Measurements from ENCODE around the gene GRHL1. TPM values are rescaled to one million over a fixed set of nuclear protein-coding genes. Genes with fewer than 3 reads are reported as not detected.

GRHL1 gene
- total RNA-seq, 2 donors from 2014 or later = 0.41 to 9.5 TPM

DNA sequence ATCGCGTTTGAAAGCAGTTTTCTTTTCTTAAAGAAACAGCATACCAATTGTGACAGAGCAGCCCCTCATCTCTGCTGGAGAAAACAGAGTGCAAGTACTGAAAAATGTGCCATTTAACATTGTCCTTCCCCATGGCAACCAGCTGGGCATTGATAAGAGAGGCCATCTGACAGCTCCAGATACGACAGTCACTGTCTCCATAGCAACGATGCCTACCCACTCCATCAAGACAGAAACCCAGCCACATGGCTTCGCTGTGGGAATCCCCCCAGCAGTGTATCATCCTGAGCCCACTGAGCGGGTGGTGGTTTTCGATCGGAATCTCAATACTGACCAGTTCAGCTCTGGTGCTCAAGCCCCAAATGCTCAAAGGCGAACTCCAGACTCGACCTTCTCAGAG lies 9.5 kb downstream of the GRHL1 start:
- H3K36me3 ChIP-seq = no peaks in the 10 kb centered on the region
- no peak overlapping the region for H3K4me3 ChIP-seq
- no peaks in the 10 kb centered on the region for H3K27me3 ChIP-seq (replicated peaks; ENCODE audit: insufficient read depth)
- no peak overlapping the region for H3K27ac ChIP-seq
- ATAC-seq (ENCODE audit: insufficient number of reproducible peaks, low FRiP score, low read depth) (no peak), DNase-seq (ENCODE audit: low spot score) (no peak)
- H3K4me1 ChIP-seq (ENCODE audit: control insufficient read depth in 1 of 2, low read depth in 2 of 2) = no peaks in the 10 kb centered on the region
- H3K9me3 ChIP-seq = no peaks in the 10 kb centered on the region
- TF ChIP-seq, protein P1, sequence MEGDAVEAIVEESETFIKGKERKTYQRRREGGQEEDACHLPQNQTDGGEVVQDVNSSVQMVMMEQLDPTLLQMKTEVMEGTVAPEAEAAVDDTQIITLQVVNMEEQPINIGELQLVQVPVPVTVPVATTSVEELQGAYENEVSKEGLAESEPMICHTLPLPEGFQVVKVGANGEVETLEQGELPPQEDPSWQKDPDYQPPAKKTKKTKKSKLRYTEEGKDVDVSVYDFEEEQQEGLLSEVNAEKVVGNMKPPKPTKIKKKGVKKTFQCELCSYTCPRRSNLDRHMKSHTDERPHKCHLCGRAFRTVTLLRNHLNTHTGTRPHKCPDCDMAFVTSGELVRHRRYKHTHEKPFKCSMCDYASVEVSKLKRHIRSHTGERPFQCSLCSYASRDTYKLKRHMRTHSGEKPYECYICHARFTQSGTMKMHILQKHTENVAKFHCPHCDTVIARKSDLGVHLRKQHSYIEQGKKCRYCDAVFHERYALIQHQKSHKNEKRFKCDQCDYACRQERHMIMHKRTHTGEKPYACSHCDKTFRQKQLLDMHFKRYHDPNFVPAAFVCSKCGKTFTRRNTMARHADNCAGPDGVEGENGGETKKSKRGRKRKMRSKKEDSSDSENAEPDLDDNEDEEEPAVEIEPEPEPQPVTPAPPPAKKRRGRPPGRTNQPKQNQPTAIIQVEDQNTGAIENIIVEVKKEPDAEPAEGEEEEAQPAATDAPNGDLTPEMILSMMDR (IDR thresholded peaks at IDR 0.05) = no peak

DNA sequence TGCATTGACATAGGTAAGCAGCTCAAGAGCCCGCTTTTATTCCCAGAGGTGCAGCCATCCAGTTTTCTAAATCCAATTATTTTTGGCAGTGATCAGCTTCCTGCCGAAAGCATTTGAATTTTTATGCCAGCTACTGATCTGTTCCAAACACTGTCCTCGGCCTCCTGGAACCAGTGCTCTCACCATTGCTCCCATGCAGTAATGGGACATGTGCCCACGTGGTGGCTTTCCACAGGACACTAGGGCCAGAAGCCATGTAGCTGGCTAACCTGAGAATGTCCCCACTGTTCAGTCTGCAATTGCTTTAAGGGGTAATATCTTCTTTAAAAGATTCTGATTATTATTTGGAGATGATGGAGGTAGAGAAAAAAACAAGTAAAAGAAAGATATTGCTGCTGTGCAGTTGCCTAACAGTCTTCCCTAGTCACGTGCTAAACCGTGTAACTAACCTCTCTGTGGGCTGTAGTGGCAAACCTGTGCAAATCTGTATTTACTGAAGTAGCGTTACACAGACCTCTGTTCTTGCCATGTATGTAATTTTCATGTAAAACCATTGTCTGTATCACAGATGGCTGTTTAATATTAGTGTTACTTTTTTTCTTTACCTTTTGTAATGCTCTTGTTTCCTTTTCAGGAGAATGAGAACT lies 13.0 kb downstream of the GRHL1 start:
- Histone ChIP-seq H3K4me3 (no peak overlapping the region), H3K27ac (no peak overlapping the region), H3K4me1 (ENCODE audit: control insufficient read depth in 1 of 2, low read depth in 2 of 2) (no peaks in the 10 kb centered on the region), H3K36me3 (no peaks in the 10 kb centered on the region), H3K27me3 (replicated peaks; ENCODE audit: insufficient read depth) (no peaks in the 10 kb centered on the region), H3K9me3 (no peaks in the 10 kb centered on the region)
- DNase-seq (ENCODE audit: low spot score) (no peak), ATAC-seq (ENCODE audit: insufficient number of reproducible peaks, low FRiP score, low read depth) (no peak)
- TF ChIP-seq, protein P1 (IDR thresholded peaks at IDR 0.05) = no peak

DNA sequence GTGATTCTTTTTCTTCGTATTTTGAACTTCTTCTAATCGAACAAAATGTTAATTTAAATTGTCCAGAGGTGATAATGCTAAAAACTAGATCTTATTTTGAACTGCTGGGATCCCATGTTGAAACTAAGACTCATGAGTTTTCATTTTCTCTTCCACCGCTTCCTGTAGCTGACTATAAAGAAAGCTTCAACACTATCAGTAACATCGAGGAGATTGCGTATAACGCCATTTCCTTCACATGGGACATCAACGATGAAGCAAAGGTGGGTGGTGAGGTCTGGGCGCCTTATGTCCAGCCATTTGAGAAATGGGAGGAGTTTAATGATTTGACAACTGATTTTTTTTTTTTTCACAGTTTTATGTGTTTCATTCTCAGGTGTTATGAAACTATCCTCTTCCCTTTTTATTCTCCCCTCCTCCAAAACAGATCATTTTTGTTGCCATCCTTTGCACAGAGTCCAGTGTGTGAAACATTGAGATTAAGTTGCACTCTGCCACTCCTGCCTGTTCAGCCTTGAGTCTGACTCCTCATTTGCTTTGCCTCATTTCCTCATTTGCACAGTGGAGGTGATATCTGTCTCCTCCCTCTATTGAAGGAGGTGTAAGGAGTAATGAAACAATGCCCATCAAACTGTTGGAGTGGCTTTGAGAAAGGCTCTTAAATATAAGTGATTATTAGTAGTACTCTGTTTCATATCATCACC lies 13.8 kb downstream of the GRHL1 start:
- DNase-seq (ENCODE audit: low spot score) = no peak
- no peaks in the 10 kb centered on the region for H3K36me3 ChIP-seq
- no peak overlapping the region for H3K27ac ChIP-seq
- no peaks in the 10 kb centered on the region for H3K27me3 ChIP-seq (replicated peaks; ENCODE audit: insufficient read depth)
- TF ChIP-seq, protein P1 (IDR thresholded peaks at IDR 0.05) = no peak
- H3K4me3 ChIP-seq = no peak overlapping the region
- H3K4me1 ChIP-seq (ENCODE audit: control insufficient read depth in 1 of 2, low read depth in 2 of 2) = peaks cover 0 to 5% of the 10 kb centered on the region in 2 donors
- no peak for ATAC-seq (ENCODE audit: insufficient number of reproducible peaks, low FRiP score, low read depth)
- H3K9me3 ChIP-seq = no peaks in the 10 kb centered on the region

DNA sequence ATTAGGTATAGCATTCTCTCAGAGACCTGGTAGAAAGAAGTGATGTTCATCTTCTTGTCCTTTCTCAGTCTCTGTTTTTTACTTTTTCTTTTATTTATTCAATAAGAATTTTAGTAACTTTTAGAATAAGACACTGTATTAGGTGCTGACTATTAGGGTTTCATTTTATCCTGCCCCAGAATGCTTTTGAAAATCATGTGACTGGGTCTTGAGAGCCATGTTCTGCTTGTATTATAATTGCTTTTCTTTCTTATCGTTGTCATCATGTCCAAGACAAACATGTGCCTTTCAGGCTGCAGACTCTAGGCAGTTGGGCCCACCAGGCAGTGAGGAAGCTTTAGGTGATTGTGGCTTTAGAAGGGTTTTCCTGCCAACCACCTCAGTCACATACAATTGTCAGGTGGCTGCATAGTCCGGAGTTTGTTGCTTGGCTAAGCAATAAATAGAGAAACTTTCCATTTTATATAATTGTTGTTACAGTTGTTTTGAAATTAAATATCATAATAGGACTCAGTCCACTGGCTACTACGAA lies 15.1 kb downstream of the GRHL1 start:
- H3K36me3 ChIP-seq = no peaks in the 10 kb centered on the region
- H3K27me3 ChIP-seq (replicated peaks; ENCODE audit: insufficient read depth) = no peaks in the 10 kb centered on the region
- no peak overlapping the region for H3K4me3 ChIP-seq
- H3K4me1 ChIP-seq (ENCODE audit: control insufficient read depth in 1 of 2, low read depth in 2 of 2) = peaks cover 0 to 13% of the 10 kb centered on the region in 2 donors
- ATAC-seq (ENCODE audit: insufficient number of reproducible peaks, low FRiP score, low read depth) (no peak), DNase-seq (ENCODE audit: low spot score) (no peak)
- TF ChIP-seq, protein P1 (IDR thresholded peaks at IDR 0.05) = no peak
- no peak overlapping the region for H3K27ac ChIP-seq
- no peaks in the 10 kb centered on the region for H3K9me3 ChIP-seq

DNA sequence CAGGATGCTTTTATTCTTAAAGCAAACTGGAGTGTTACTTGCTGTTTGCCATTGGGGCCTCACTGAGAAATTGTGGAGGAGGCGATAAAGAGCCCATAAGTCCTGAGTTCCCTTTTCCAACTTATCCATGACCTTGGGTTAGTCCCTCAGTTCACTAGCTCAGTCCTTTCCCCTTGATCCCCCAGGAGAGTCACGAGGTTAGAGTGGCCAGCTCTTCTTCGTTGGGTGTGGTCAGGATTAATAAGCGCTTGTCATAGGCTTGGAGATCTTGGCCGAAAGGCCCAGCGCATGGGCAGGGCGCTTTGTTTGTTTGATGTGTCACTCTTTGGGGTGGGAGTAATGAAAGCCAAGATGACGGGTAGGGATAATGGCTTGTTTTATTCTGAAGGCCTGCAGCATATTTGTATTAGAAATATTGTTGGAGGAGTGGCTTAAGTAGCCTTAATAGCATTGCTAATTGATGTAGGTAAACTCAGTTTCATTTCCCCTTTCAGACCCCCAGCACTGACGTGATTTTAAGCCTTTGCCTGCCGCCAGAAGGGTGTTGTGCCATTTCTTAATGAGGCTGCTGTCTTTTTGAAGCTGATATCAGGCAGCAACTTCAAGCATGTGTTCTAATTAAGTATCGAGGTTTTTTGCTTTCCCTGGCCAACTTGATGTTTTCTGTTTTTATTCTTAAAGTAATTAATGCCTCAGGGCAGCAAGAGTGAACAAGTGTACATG lies 15.7 kb downstream of the GRHL1 start:
- DNase-seq (ENCODE audit: low spot score) (no peak), ATAC-seq (ENCODE audit: insufficient number of reproducible peaks, low FRiP score, low read depth) (no peak)
- no peaks in the 10 kb centered on the region for H3K27me3 ChIP-seq (replicated peaks; ENCODE audit: insufficient read depth)
- TF ChIP-seq, protein P1 (IDR thresholded peaks at IDR 0.05) = no peak
- peaks cover 0 to 13% of the 10 kb centered on the region in 2 donors for H3K4me1 ChIP-seq (ENCODE audit: control insufficient read depth in 1 of 2, low read depth in 2 of 2)
- H3K4me3 ChIP-seq = no peak overlapping the region
- H3K9me3 ChIP-seq = no peaks in the 10 kb centered on the region
- H3K27ac ChIP-seq = no peak overlapping the region
- no peaks in the 10 kb centered on the region for H3K36me3 ChIP-seq

Data from thoracic aorta (tissue), 2 donors.